A549 (cell line): ENCODE measurements around the gene PIP5K1B. TPM values are rescaled to one million over a fixed set of nuclear protein-coding genes. Genes with fewer than 3 reads are reported as not detected.

Experiments used
- ATAC-seq, 2 experiments: fragments of 200-7000 bp in 1 of 2; fragments of >200 bp in 1 of 2; cut with Nextera tagmentation in 1 of 2; cut with Tn5 transposase in 1 of 2; 3 replicates each; pipeline versions ENCODE4 v1.8.0 to v1.9.1; 2018 to 2020; ENCODE audit warnings: mild to moderate bottlenecking in 1 of 2, moderate library complexity in 1 of 2
- CTCF ChIA-PET: fragments of 300-600 bp; sonication (Branson Sonifier 250); formaldehyde crosslinking; extraction: SDS; loops from one replicate; lab custom pipeline; 2021; ENCODE audit warnings: antibody characterized with exemption, inconsistent platforms; lab: Yijun Ruan, JAX
- POLR2A ChIA-PET: fragments of 350-600 bp; formaldehyde crosslinking; extraction: SDS; loops from one replicate; lab custom pipeline; 2021; ENCODE audit warnings: antibody characterized with exemption, inconsistent platforms; lab: Yijun Ruan, JAX
- DNase-seq, 2 experiments: peaks; one replicate each; pipeline versions ENCODE4 v3.0.0 to v3.0.0-alpha.2; 2011 to 2016; ENCODE audit warnings: low read depth in 1 of 2, low spot score in 1 of 2
- FAIRE-seq: peaks from 2 replicates; lab custom pipeline; 2011; peaks lifted over from hg19 to GRCh38; lab: Jason Lieb, UNC
- H3K27ac ChIP-seq, 2 experiments: fragments of >200 bp; sonication (Bioruptor Twin); formaldehyde crosslinking; 3 replicates each; pipeline ENCODE4 v1.5.1; 2016 to 2017
- H3K4me1 ChIP-seq: fragments of >200 bp; sonication (Bioruptor Twin); formaldehyde crosslinking; 3 replicates; pipeline ENCODE4 v1.6.1; 2016
- H3K4me2 ChIP-seq: fragments of >200 bp; sonication (Bioruptor Twin); formaldehyde crosslinking; 3 replicates; pipeline ENCODE4 v1.6.1; 2016
- H3K4me3 ChIP-seq: fragments of >200 bp; sonication (Bioruptor Twin); formaldehyde crosslinking; 3 replicates; pipeline ENCODE4 v1.5.1; 2016
- H3K9me3 ChIP-seq: fragments of >200 bp; sonication (Bioruptor Twin); formaldehyde crosslinking; 3 replicates; pipeline ENCODE4 v1.6.1; 2016
- BCL3 ChIP-seq: fragments of >200 bp; sonication (Bioruptor Twin); formaldehyde crosslinking; IDR thresholded peaks from 3 replicates; pipeline ENCODE4 v1.6.1; 2016
- BHLHE40 ChIP-seq: IDR thresholded peaks from 2 replicates; pipeline ENCODE4 v1.6.1; 2012; ENCODE audit warnings: low read depth, low read length, inconsistent platforms
- E2F6 ChIP-seq: IDR thresholded peaks from 2 replicates; pipeline ENCODE4 v1.6.1; 2012; ENCODE audit warnings: low read depth, borderline replicate concordance
- EHMT2 ChIP-seq: fragments of 200-600 bp; sonication (generic); IDR thresholded peaks from 2 replicates; pipeline ENCODE4 v1.6.1; 2016; ENCODE audit warnings: antibody characterized with exemption, low read depth, mild to moderate bottlenecking, moderate library complexity
- FOXS1 ChIP-seq: fragments of 250-450 bp; sonication (Bioruptor Pico); IDR thresholded peaks from 2 replicates; pipeline ENCODE4 v1.5.0; 2020; ENCODE audit warnings: mild to moderate bottlenecking, moderate library complexity
- HOXA7 ChIP-seq: fragments of 250-450 bp; sonication (Bioruptor Pico); IDR thresholded peaks from 2 replicates; pipeline ENCODE4 v1.5.0; 2020; ENCODE audit warnings: mild to moderate bottlenecking, moderate library complexity
- HOXB13 ChIP-seq: fragments of 250-450 bp; sonication (Bioruptor Pico); IDR thresholded peaks from 2 replicates; pipeline ENCODE4 v1.5.0; 2020; ENCODE audit warnings: low read depth, mild to moderate bottlenecking, moderate library complexity
- JUNB ChIP-seq: fragments of >200 bp; sonication (Bioruptor Twin); formaldehyde crosslinking; IDR thresholded peaks from 2 replicates; pipeline ENCODE4 v1.6.1; 2016
- KDM1A ChIP-seq: fragments of 200-600 bp; sonication (generic); IDR thresholded peaks from 2 replicates; pipeline ENCODE4 v1.6.1; 2016; ENCODE audit warnings: low read depth, mild to moderate bottlenecking
- MAFK ChIP-seq: fragments of 450-650 bp; IDR thresholded peaks from 2 replicates; pipeline ENCODE4 v1.6.1; 2014; ENCODE audit not compliant: partially characterized antibody
- POLR2AphosphoS2 ChIP-seq: conservative IDR thresholded peaks from 2 replicates; pipeline ENCODE4 v1.6.1; 2012; ENCODE audit warnings: low read length, improper control_type of control experiment, inconsistent platforms
- RAD21 ChIP-seq, 2 experiments: fragments of >200 bp in 1 of 2; sonication (Bioruptor Twin) in 1 of 2; formaldehyde crosslinking in 1 of 2; IDR thresholded peaks in 1 of 2; conservative IDR thresholded peaks in 1 of 2; 2 replicates in 1 of 2; 3 replicates in 1 of 2; pipeline ENCODE4 v1.6.1; 2012 to 2018; ENCODE audit warnings: inconsistent platforms in 1 of 2
- RARB ChIP-seq: fragments of 250-450 bp; sonication (Bioruptor Pico); IDR thresholded peaks from 2 replicates; pipeline ENCODE4 v1.8.0; 2021; ENCODE audit warnings: mild to moderate bottlenecking, moderate library complexity
- REST ChIP-seq: fragments of 200-600 bp; sonication (generic); IDR thresholded peaks from 2 replicates; pipeline ENCODE4 v1.6.1; 2016; ENCODE audit warnings: antibody characterized with exemption, mild to moderate bottlenecking, moderate library complexity
- TFCP2L1 ChIP-seq: fragments of 250-450 bp; sonication (Bioruptor Pico); IDR thresholded peaks from 2 replicates; pipeline ENCODE4 v1.5.0; 2021; ENCODE audit warnings: mild to moderate bottlenecking
- USF2 ChIP-seq: fragments of 450-650 bp; IDR thresholded peaks from 2 replicates; pipeline ENCODE4 v1.6.1; 2014; ENCODE audit warnings: antibody characterized with exemption
- ZC3H11A ChIP-seq: fragments of 450-650 bp; IDR thresholded peaks from 2 replicates; pipeline ENCODE4 v1.6.1; 2014; ENCODE audit warnings: antibody characterized with exemption, mild to moderate bottlenecking
- ZFP36 ChIP-seq: fragments of 450-650 bp; IDR thresholded peaks from 2 replicates; pipeline ENCODE4 v1.6.1; 2014; ENCODE audit warnings: borderline replicate concordance; ENCODE audit not compliant: partially characterized antibody
- ZNF302 ChIP-seq: fragments of 250-450 bp; sonication (Bioruptor Pico); IDR thresholded peaks from 2 replicates; pipeline ENCODE4 v1.9.0; 2021; ENCODE audit warnings: inconsistent platforms, mild to moderate bottlenecking, moderate library complexity
- WGBS: methylation state at CpG from one replicate; pipeline ENCODE4 v1.1.6; 2017; ENCODE audit errors: missing lambda C conversion rate; 5-methylcytosine and 5-hydroxymethylcytosine counted together
- polyA plus RNA-seq, 4 experiments: library from polyadenylated mRNA; depleted of rRNA in 3 of 4; stranded (reverse); fragments of >200 nt; fragmentation: RNase III in 1 of 4; extraction: RNeasy Plus Mini Kit Qiagen cat#74134 plus additional on column Dnase treatment in 1 of 4; gene quantifications; 2 replicates in 3 of 4; 3 replicates in 1 of 4; pipeline ENCODE4 v1.2.3, GENCODE V29; 2011 to 2017

The PIP5K1B gene
- polyA plus RNA-seq, 2 of the 4 experiments (the other 2 are of a cell fraction), result not detected

GRCh38 chr9:68920921-68921320 is 215.9 kb downstream of the PIP5K1B start (continued):
- no peak for TF ChIP-seq REST
- TF ChIP-seq ZFP36, result no peak

- DNase-seq (no peak), FAIRE-seq (peak; percentile 36), ATAC-seq (no peak)
- Histone ChIP-seq H3K4me3 (no peak overlapping the region), H3K4me2 (no peak overlapping the region), H3K4me1 (no peaks in the 10 kb centered on the region), H3K9me3 (no peaks in the 10 kb centered on the region), H3K27ac (no peak overlapping the region)
- TF ChIP-seq EHMT2, result no peak
- TF ChIP-seq MAFK, result peak; percentile 59
- POLR2A ChIA-PET, result no interaction called here
- CTCF ChIA-PET, result no interaction called here
These were observed 218.4 kb downstream of the PIP5K1B start for GRCh38 chr9:68923480-68923879.

GRCh38 chr9:68925175-68925574 is 220.1 kb downstream of the PIP5K1B start:
- TF ChIP-seq RAD21 (conservative IDR thresholded peaks at IDR 0.05 in 1 of 2, IDR thresholded peaks at IDR 0.05 in 1 of 2), result no peak
- no peak for TF ChIP-seq POLR2AphosphoS2
- TF ChIP-seq JUNB, result no peak
- TF ChIP-seq KDM1A, result no peak
- no peak for TF ChIP-seq ZC3H11A
- no peak for TF ChIP-seq HOXA7 (CRISPR knock-in tag)
- no peak for TF ChIP-seq USF2
- no peak for TF ChIP-seq BCL3
- TF ChIP-seq RARB (CRISPR knock-in tag), result no peak
- TF ChIP-seq TFCP2L1 (CRISPR knock-in tag), result no peak
- no peak for TF ChIP-seq E2F6
- TF ChIP-seq FOXS1 (CRISPR knock-in tag), result no peak
- no peak for TF ChIP-seq HOXB13 (CRISPR knock-in tag)
- no peak for TF ChIP-seq MAFK
- no peak for TF ChIP-seq BHLHE40
- no peak for TF ChIP-seq ZNF302 (CRISPR knock-in tag)
- no peak for TF ChIP-seq REST
- Histone ChIP-seq H3K4me1 (no peaks in the 10 kb centered on the region), H3K27ac (no peak overlapping the region), H3K4me3 (no peak overlapping the region), H3K9me3 (no peaks in the 10 kb centered on the region), H3K4me2 (no peak overlapping the region)
- DNase-seq (no peak), ATAC-seq (no peak), FAIRE-seq (no peak)
- ChIA-PET POLR2A (no interaction called here), CTCF (no interaction called here)
- 14% methylated on average over 6 of the region's 6 CpGs for WGBS
